Motor neuron (in vitro differentiated cells): ENCODE results near the gene YPEL3. TPM values are rescaled to one million over a fixed set of nuclear protein-coding genes. Genes with fewer than 3 reads are reported as not detected.
A peak's percentile ranks its signal among the peaks of the same experiment; 100 is the strongest.

Experiments used
- ATAC-seq, 8 experiments: fragments of 200-7000 bp; cut with Tn5 transposase; replicated peaks in 6 of 8; 2 replicates each; pipeline ENCODE4 v1.8.0; 2021; ENCODE audit warnings: mild to moderate bottlenecking in 8 of 8, moderate library complexity in 8 of 8
- H3K27ac ChIP-seq, 2 donors: fragments of 250-450 bp; sonication (Bioruptor Pico); 2 replicates each; pipeline ENCODE4 v1.9.0; 2021; ENCODE audit warnings: antibody characterized with exemption in 2 of 2, mild to moderate bottlenecking in 2 of 2, moderate library complexity in 1 of 2
- H3K4me1 ChIP-seq, 2 donors: fragments of 250-450 bp; sonication (Bioruptor Pico); replicated peaks in 1 of 2; 2 replicates each; pipeline ENCODE4 v1.6.1; 2021; ENCODE audit warnings: antibody characterized with exemption in 2 of 2, mild to moderate bottlenecking in 2 of 2, moderate library complexity in 1 of 2
- H3K4me3 ChIP-seq, 5 donors: fragments of 250-450 bp; sonication (Bioruptor Pico); 2 replicates each; pipeline ENCODE4 v1.9.0; 2021; ENCODE audit warnings: antibody characterized with exemption in 5 of 5, mild to moderate bottlenecking in 5 of 5, moderate library complexity in 4 of 5
- WGBS, 10 experiments: fragments of 450-650 bp; shearing (Covaris generic); methylation state at CpG; one replicate each; pipeline ENCODE4 v1.0.0; 2022; 5-methylcytosine and 5-hydroxymethylcytosine counted together
- in situ Hi-C, 9 experiments: fragments of 400-800 bp; cut with MboI; loops; one replicate each; pipeline ENCODE4 v1.15.0; 2021; ENCODE audit warnings: low sequenced_read_pairs in 9 of 9, low pct_unique_long_range_greater_than_20kb in 2 of 9; ENCODE audit not compliant: unreplicated experiment in 9 of 9
- total RNA-seq, 8 experiments: library from RNA; unstranded; fragments of 300-600 nt; gene quantifications; 2 replicates each; pipeline versions ENCODE4 v1.2.3 to v1.2.4, GENCODE V29; 2022

Gene YPEL3
- total RNA-seq, 8 experiments from 2014 or later, result 19.9 to 62.2 (median 35.8) TPM

DNA sequence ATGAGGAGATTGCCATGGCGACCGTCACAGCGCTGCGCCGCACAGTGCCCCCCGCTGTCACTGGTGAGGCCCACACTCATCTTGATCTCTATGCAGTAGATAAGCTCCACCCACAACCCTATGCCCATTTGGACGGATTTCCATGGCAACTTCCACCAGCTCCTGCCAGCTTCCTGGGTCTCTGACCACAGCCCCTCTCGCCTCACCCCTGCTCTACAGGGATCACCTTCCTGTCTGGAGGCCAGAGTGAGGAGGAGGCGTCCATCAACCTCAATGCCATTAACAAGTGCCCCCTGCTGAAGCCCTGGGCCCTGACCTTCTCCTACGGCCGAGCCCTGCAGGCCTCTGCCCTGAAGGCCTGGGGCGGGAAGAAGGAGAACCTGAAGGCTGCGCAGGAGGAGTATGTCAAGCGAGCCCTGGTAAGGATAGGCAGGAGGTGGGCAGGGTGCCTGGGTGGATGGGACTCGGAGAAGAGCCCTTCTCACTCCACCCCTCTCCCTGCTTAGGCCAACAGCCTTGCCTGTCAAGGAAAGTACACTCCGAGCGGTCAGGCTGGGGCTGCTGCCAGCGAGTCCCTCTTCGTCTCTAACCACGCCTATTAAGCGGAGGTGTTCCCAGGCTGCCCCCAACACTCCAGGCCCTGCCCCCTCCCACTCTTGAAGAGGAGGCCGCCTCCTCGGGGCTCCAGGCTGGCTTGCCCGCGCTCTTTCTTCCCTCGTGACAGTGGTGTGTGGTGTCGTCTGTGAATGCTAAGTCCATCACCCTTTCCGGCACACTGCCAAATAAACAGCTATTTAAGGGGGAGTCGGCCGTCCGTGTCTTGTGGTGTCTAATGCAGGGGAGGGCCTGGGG is 26.2 kb downstream of the YPEL3 start:
- in situ Hi-C loops, result no loop called here
- H3K27ac ChIP-seq, result no peak overlapping the region
- no peak for ATAC-seq
- no peak overlapping the region for H3K4me3 ChIP-seq
- 88 to 100% (median 97%) methylated on average over 1 to 16 of the region's 31 CpGs; no CpG with 5 or more reads in 5 of the 10 experiments for WGBS, 10 experiments
- peaks cover 13 to 27% of the 10 kb centered on the region in 2 donors for H3K4me1 ChIP-seq

DNA sequence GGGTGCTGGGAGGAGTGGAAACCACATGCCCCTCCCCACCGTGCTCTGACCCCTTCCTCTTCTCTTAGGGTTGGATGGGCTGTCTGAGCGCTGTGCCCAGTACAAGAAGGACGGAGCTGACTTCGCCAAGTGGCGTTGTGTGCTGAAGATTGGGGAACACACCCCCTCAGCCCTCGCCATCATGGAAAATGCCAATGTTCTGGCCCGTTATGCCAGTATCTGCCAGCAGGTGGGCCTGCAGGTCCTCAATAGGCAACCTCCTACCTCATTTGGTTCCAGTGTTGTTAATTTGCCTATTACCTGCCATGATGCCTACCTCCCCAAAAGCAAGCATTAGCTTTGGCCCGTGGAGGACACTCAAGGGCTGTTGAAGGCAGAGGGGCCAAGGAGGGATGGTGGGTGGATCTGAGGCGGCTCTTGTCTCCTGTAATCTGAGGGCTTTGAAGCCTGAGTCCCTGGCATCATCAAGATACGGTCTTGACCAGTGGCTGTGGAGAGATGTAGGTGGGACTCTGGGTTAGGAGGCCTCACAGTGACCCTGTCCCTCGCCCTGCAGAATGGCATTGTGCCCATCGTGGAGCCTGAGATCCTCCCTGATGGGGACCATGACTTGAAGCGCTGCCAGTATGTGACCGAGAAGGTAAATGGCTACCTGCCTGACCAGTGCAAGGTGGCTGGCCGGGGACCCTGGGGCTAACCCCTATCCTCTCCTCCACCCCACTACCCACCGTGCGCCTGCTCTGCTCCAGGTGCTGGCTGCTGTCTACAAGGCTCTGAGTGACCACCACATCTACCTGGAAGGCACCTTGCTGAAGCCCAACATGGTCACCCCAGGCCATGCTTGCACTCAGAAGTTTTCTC is 27.0 kb downstream of the YPEL3 start:
- H3K4me1 ChIP-seq, result peaks cover 15 to 27% of the 10 kb centered on the region in 2 donors
- 71 to 100% (median 94%) methylated on average over 1 to 7 of the region's 17 CpGs; no CpG with 5 or more reads in 3 of the 10 experiments for WGBS, 10 experiments
- in situ Hi-C loops, result no loop called here
- ATAC-seq, result no peak
- no peak overlapping the region for H3K4me3 ChIP-seq
- no peak overlapping the region for H3K27ac ChIP-seq

DNA sequence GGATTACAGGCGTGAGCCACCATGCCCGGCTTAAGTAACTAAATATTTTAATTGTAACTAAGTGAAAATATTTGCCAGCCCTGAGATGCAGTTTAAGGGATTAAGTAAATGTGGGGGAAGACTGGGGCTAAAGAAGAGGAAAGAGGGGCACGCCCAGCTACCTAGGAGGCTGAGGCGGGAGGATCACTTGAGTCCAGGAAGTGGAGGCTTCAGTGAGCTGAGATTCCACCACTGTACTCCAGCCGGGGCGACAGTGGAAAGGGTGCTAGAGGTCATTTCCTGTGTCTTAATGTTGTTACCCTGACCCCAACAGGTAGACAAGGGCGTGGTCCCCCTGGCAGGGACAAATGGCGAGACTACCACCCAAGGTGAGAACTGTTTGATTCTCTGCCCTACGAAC is 27.7 kb downstream of the YPEL3 start:
- H3K4me3 ChIP-seq, result no peak overlapping the region
- no peak overlapping the region for H3K27ac ChIP-seq
- 67 to 95% (median 80%) methylated on average over 1 to 8 of the region's 9 CpGs; no CpG with 5 or more reads in 6 of the 10 experiments for whole genome bisulfite sequencing, 10 experiments
- peaks cover 21 to 34% of the 10 kb centered on the region in 2 donors for H3K4me1 ChIP-seq
- in situ Hi-C loops, result no loop called here
- ATAC-seq, result no peak

DNA sequence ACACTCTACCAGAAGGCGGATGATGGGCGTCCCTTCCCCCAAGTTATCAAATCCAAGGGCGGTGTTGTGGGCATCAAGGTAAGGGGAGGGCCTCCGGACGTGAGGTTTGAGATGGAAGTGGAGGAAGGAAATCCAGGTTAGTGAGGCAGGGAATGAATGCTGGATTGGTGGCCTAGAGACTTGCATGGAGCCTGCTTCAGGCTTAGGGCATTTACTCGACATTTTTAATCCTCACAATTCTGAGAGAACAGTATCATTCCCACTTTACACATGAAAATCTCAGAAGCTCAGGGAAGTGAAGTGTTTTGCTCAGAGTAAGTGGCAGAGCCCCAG is 28.5 kb downstream of the YPEL3 start:
- WGBS, 10 experiments, result 0 to 100% (median 86%) methylated on average over 1 to 3 of the region's 6 CpGs; no CpG with 5 or more reads in 4 of the 10 experiments
- H3K27ac ChIP-seq, result no peak overlapping the region
- peak overlapping the region in 2 of 5 donors; percentile 87 to 96 for H3K4me3 ChIP-seq
- peaks cover 23 to 35% of the 10 kb centered on the region in 2 donors for H3K4me1 ChIP-seq
- ATAC-seq, result no peak
- in situ Hi-C loops, result no loop called here

DNA sequence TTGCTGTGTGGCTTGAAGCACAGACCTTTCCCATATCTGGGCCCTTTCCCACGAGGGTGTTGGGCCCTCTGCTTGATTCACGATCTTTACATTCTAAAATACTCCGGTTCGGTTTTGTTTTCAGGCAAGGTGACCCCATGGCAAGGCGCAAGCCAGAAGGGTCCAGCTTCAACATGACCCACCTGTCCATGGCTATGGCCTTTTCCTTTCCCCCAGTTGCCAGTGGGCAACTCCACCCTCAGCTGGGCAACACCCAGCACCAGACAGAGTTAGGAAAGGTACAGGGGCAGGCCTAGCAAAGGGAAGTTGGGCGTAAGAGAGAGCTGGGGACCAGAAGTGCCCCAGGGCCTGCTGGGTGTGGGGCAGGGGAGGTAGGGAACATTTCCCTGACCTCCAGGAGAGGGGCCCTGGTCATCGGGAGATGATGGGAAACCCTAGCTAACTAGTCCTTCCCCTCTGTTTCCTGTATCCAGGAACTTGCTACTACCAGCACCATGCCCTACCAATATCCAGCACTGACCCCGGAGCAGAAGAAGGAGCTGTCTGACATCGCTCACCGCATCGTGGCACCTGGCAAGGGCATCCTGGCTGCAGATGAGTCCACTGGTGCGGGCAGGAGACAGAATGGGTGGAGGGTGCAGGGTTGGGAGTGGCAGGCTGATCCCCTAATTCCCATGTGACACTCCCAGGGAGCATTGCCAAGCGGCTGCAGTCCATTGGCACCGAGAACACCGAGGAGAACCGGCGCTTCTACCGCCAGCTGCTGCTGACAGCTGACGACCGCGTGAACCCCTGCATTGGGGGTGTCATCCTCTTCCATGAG is 29.0 kb downstream of the YPEL3 start:
- ATAC-seq, result no peak
- H3K27ac ChIP-seq, result peak overlapping the region; percentile 97
- 0 to 72% (median 35%) methylated on average over 1 to 18 of the region's 21 CpGs; no CpG with 5 or more reads in 3 of the 10 experiments for WGBS, 10 experiments
- peaks cover 23 to 35% of the 10 kb centered on the region in 2 donors for H3K4me1 ChIP-seq
- peak overlapping the region; percentile 49 to 96 (median 87) for H3K4me3 ChIP-seq
- in situ Hi-C loops, result no loop called here

DNA sequence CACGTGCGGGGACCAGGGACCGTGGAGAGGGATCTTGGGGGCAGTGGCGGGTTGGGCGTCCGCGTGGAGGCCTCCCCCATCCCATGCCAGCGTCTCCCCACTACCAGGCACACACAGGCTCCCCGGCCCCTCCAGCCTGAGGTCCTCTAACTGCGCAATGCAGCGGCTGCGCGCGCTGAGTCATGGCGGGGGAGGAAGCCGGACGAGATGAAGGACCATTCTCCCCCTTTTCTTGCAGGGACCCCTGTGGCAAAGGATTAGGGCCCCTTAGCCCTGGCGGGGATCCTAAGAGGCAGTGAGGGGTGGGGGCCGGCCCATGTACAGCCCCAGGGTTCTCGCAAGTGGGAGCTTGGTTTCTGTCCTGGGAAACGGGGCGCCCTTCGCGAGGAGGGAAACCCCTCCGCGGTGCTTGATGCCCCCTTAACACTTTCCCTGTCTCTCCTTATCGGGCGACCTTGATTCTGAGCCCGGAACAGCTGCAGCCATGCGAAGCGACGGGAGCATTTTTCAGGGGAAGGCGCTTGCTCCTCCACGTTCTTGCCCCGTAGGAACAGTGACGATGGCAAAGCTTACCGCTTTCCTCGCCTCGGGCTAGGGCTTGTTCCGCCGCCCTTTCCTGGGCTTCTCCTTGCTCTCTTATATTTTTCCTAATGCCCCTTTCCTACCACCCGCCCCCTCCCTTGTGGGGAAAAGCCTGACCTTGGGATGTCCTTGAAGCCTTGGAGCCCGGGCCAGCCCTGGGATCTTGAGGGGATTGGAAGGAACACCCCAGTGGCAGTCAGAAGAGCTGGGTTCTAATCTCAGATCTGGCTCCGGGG is 29.9 kb downstream of the YPEL3 start:
- Histone ChIP-seq H3K4me3 (peak overlapping the region; percentile 49 to 96 (median 87)), H3K27ac (peak overlapping the region; percentile 97), H3K4me1 (peaks cover 23 to 35% of the 10 kb centered on the region in 2 donors)
- ATAC-seq, result peak; percentile 5 to 11 (median 7)
- in situ Hi-C loops, result no loop called here
- WGBS, 10 experiments, result 0 to 2% (median 1%) methylated on average over 5 to 15 of the region's 44 CpGs; no CpG with 5 or more reads in 6 of the 10 experiments

DNA sequence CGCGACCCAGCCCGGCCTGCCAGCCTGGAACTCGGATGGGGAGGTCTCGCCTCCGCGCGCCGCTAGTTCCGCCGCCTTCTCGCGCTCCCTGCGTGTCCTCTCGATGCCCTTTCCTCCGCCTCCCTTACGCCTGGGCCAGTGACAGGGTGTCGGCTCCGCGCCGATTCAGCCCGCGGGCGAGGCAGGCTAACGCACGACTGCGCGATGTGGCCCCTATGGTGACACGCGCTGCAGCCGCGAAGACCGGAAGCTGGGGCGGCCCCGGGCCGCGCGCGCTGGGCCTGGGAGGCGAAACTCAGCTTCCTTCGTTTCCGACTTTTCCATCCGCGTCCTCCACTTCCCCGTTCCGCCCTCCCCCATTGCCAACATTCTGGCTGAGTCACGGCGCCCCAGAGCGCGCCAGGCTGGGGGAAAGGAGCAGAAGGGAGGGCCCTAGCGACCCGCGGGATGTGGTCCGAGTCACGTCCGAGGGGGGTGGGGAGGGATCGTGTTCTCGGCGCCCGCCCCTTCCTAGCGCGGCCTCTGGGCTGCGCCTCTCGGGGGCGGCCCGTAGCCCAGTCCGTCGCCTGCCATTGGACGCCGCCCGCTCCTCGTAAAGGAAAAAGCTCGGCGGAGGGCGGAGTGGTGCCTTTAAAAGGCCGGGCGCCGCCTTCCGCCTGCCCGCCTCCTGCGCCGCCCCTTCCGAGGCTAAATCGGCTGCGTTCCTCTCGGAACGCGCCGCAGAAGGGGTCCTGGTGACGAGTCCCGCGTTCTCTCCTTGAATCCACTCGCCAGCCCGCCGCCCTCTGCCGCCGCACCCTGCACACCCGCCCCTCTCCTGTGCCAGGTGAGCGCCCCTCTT is 30.7 kb downstream of the YPEL3 start, which contains the start of gene ALDOA:
ALDOA (plus strand) TSS at position 659 of the 841 bp plus-strand sequence. CDS start 1,138 bp downstream, outside the sequence.
- peak within 1 kb of the TSS; percentile 97 for H3K27ac ChIP-seq
- peaks cover 28 to 39% of the 10 kb centered on the region in 2 donors for H3K4me1 ChIP-seq
- WGBS, 10 experiments, result 0% methylated on average over 2 to 16 of the region's 99 CpGs; no CpG with 5 or more reads in 7 of the 10 experiments
- H3K4me3 ChIP-seq, result peak within 1 kb of the TSS; percentile 49 to 96 (median 87)
- ATAC-seq, result peak; percentile 70 to 86 (median 83)
- in situ Hi-C loops, result no loop called here

DNA sequence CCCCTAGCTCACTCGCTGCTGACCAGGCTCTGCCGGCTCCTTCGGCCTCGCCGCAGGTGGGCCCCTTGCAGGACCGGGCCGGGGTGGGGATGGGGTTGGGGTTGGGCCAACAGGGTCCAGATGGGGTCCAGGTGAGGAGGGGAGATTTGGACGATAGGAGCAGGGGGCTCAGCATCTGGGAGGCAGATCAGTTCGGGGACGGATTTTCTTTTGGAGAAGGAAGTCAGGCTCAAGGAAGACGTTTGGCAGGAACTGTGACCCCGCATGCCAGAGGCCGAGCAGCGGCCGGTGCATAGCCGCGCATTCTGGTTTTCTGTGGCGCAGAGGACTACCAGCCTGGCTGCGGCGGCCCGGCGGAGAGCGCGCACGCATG is 31.3 kb downstream of the YPEL3 start:
- Histone ChIP-seq H3K4me1 (peaks cover 30 to 38% of the 10 kb centered on the region in 2 donors), H3K27ac (peak overlapping the region; percentile 97), H3K4me3 (peak overlapping the region; percentile 49 to 96 (median 87))
- 0% methylated on average over 1 of the region's 25 CpGs; no CpG with 5 or more reads in 9 of the 10 experiments for WGBS, 10 experiments
- in situ Hi-C loops, result no loop called here
- peak in 5 of 8 experiments; percentile 0 to 8 (median 5) for ATAC-seq

DNA sequence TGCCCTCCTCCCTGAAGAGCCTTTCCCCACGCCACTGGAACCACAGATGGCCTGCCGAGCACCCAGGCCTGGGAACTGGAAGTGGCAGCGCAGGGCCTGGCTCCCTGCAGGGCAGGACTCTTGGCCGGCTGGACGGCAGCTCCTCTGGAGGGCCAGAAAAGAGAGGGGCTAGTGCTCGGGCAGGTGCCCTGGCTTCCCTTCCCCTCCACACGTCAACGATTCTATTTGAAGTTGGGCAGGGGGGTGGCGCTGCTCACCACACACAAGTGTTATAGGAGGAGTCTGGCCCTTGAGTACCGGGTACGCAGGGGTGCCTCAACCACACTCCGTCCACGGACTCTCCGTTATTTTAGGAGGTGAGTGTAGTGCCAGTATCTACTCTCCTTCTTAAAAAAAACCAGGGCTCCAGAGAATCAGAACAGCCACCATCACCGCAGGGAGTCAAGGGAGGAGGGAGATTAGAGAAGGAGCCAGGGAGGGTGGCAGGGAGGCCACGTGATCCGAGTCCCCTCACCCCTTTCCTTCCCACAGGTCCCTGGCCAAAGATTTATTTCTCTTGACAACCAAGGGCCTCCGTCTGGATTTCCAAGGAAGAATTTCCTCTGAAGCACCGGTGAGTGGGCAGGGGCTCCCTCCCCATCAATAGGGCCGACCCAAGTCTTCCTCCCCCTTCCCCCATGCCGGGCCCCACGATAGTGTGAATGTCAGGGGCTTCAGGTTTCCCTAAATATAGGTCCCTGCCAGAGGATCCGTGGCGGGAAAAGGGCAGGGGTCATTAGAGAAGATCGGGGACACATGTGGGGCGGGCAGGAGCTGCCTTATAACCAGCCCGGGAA is 31.9 kb downstream of the YPEL3 start:
- Histone ChIP-seq H3K4me3 (peak overlapping the region; percentile 49 to 96 (median 87)), H3K4me1 (peaks cover 30 to 33% of the 10 kb centered on the region in 2 donors), H3K27ac (peak overlapping the region; percentile 97)
- peak in 7 of 8 experiments; percentile 1 to 48 (median 30) for ATAC-seq
- in situ Hi-C loops, result no loop called here
- 0 to 10% (median 7%) methylated on average over 2 to 6 of the region's 27 CpGs; no CpG with 5 or more reads in 7 of the 10 experiments for WGBS, 10 experiments

DNA sequence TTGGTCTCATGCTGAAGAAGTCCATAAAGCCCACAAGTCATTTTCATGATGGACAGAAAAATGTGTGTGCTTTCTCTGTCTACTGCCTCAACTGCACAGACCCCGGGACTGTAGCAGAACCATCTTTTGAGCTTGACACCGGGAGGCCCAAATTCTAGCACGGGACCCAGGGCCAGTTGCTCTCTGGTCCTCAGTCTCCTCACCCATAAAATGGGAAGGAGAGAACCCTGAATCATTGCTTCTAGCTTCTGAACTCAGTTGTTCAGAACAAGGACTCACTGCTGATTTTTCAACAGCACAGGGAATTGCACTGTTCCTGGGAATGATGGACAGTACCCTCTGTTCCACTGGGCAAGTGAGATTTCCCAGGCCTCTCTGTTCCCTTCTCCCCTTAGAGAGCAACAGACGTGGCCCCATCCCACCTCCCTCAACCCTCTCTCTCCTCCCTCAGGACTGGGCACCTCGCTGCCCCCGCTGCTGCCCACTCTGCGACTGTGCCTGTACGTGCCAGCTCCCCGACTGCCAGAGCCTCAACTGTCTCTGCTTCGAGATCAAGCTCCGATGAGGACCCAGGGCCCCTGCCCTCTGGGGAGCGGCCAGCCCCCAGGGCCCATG is 32.6 kb downstream of the YPEL3 start:
- peak overlapping the region; percentile 97 for H3K27ac ChIP-seq
- in situ Hi-C loops, result no loop called here
- no peak for ATAC-seq
- H3K4me1 ChIP-seq, result peaks cover 27 to 30% of the 10 kb centered on the region in 2 donors
- 0 to 94% (median 77%) methylated on average over 1 to 6 of the region's 12 CpGs; no CpG with 5 or more reads in 2 of the 10 experiments for WGBS, 10 experiments
- H3K4me3 ChIP-seq, result peak overlapping the region; percentile 49 to 96 (median 87)
